GM21528 (cell line): Measurements from ENCODE around the gene SLC35B3.
"Not testable (repeated sequence)": the region's sequence is repeated elsewhere in the genome, so short reads cannot be mapped to it uniquely, and the experiment has no call there.

Experiments used
- ATAC-seq: cut with Tn5 transposase; IDR thresholded peaks from one replicate; pipeline ENCODE4 v1.9.1; 2021; ENCODE audit warnings: mild to moderate bottlenecking, moderate library complexity; ENCODE audit not compliant: unreplicated experiment, low FRiP score

SLC35B3 gene

GRCh38 chr6:8415913-8416312 lies 19.4 kb downstream of the SLC35B3 start:
- ATAC-seq, result no peak

GRCh38 chr6:8415280-8415679 lies 20.1 kb downstream of the SLC35B3 start:
- no peak for ATAC-seq

GRCh38 chr6:8414844-8415243 lies 20.5 kb downstream of the SLC35B3 start:
- ATAC-seq, result no peak

- not testable (repeated sequence) for ATAC-seq
Measured at GRCh38 chr6:8405946-8406345, 29.4 kb downstream of the SLC35B3 start.

GRCh38 chr6:8402546-8402945 lies 32.8 kb downstream of the SLC35B3 start:
- ATAC-seq, result no peak

GRCh38 chr6:8400663-8401062 lies 34.7 kb downstream of the SLC35B3 start:
- ATAC-seq, result no peak

GRCh38 chr6:8392569-8392968 lies 42.8 kb downstream of the SLC35B3 start:
- ATAC-seq, result no peak

- ATAC-seq, result no peak
Measured at GRCh38 chr6:8391934-8392333, 43.4 kb downstream of the SLC35B3 start.

GRCh38 chr6:8389036-8389818 lies 46.1 kb downstream of the SLC35B3 start:
- no peak for ATAC-seq

- ATAC-seq, result no peak
Measured at GRCh38 chr6:8387942-8388437, 47.4 kb downstream of the SLC35B3 start.

GRCh38 chr6:8383584-8383983 lies 51.8 kb downstream of the SLC35B3 start:
- ATAC-seq, result no peak

- ATAC-seq, result no peak
Measured at GRCh38 chr6:8382434-8382833, 52.9 kb downstream of the SLC35B3 start.

GRCh38 chr6:8375916-8376315 lies 59.4 kb downstream of the SLC35B3 start:
- no peak for ATAC-seq
